GM23338 (cell line): ENCODE data around the gene CENPO.

Source experiments
- CTCF ChIP-seq, 2 experiments: fragments of 200-600 bp in 1 of 2; sonication (generic) in 1 of 2; conservative IDR thresholded peaks; 2 replicates each; pipeline versions ENCODE4 v1.5.1 to v1.6.1; 2016 to 2017; ENCODE audit warnings: antibody characterized with exemption in 2 of 2, low read depth in 2 of 2, mild to moderate bottlenecking in 2 of 2, moderate library complexity in 1 of 2
- EZH2 ChIP-seq: fragments of 200-600 bp; sonication (generic); IDR thresholded peaks from one replicate; pipeline ENCODE4 v1.8.0; 2017; ENCODE audit warnings: antibody characterized with exemption, mild to moderate bottlenecking, low read depth; ENCODE audit not compliant: unreplicated experiment
- EZH2phosphoT487 ChIP-seq: fragments of 200-600 bp; sonication (generic); IDR thresholded peaks from one replicate; pipeline ENCODE4 v1.8.1; 2018; ENCODE audit warnings: antibody characterized with exemption; ENCODE audit not compliant: unreplicated experiment
- REST ChIP-seq: IDR thresholded peaks from one replicate; pipeline ENCODE4 v1.6.1; 2018; ENCODE audit warnings: antibody characterized with exemption; ENCODE audit not compliant: unreplicated experiment

GRCh38 chr2:24863641-24864040, 70.4 kb downstream of the CENPO start:
- no peak for TF ChIP-seq REST
- TF ChIP-seq EZH2phosphoT487 = no peak
- no peak for TF ChIP-seq CTCF (conservative IDR thresholded peaks at IDR 0.05; ENCODE audit: low read depth in 2 of 2)
- TF ChIP-seq EZH2 = no peak
